ENCODE results near the gene SP2. TPM values are rescaled to one million over a fixed set of nuclear protein-coding genes. Genes with fewer than 3 reads are reported as not detected.

Gene SP2
- total and polyA plus RNA-seq, 2 donors (not counting 1 experiment from before 2014, with no cell fraction given) = 1.5 to 2.6 TPM

- Histone ChIP-seq H3K27me3 (ENCODE audit: control insufficient read depth, insufficient read depth, low read length) (peaks cover 38% of the 10 kb centered on the region), H3K4me1 (ENCODE audit: control insufficient read depth, extremely low read depth, insufficient read depth, low read length) (no peaks in the 10 kb centered on the region), H3K79me2 (ENCODE audit: control insufficient read depth, insufficient read depth, low read length) (no peaks in the 10 kb centered on the region), H3K9me3 (ENCODE audit: control insufficient read depth, insufficient read depth, low read depth, low read length) (no peaks in the 10 kb centered on the region), H3K36me3 (ENCODE audit: control insufficient read depth, insufficient read depth, low read length) (no peaks in the 10 kb centered on the region), H3K4me3 (replicated peaks in 1 of 4; ENCODE audit: control extremely low read depth in 1 of 4, insufficient read depth in 1 of 4, low read depth in 3 of 4, low read length in 4 of 4) (peak overlapping the region in 1 of 4 experiments; percentile 10), H3K27ac (ENCODE audit: insufficient read depth, low read length) (no peak overlapping the region), H4K20me1 (ENCODE audit: control insufficient read depth, extremely low read depth, insufficient read depth, low read length) (no peaks in the 10 kb centered on the region), H3K4me2 (ENCODE audit: extremely low read depth, insufficient read depth, low read length) (peak overlapping the region; percentile 35), H3K9ac (ENCODE audit: insufficient read depth, low read length) (no peak overlapping the region), H2AFZ (ENCODE audit: low read length) (no peak overlapping the region)
- DNase-seq (ENCODE audit: low read depth in 2 of 2) = peak in 1 of 2 donors; percentile 22
- TF ChIP-seq, protein P1, sequence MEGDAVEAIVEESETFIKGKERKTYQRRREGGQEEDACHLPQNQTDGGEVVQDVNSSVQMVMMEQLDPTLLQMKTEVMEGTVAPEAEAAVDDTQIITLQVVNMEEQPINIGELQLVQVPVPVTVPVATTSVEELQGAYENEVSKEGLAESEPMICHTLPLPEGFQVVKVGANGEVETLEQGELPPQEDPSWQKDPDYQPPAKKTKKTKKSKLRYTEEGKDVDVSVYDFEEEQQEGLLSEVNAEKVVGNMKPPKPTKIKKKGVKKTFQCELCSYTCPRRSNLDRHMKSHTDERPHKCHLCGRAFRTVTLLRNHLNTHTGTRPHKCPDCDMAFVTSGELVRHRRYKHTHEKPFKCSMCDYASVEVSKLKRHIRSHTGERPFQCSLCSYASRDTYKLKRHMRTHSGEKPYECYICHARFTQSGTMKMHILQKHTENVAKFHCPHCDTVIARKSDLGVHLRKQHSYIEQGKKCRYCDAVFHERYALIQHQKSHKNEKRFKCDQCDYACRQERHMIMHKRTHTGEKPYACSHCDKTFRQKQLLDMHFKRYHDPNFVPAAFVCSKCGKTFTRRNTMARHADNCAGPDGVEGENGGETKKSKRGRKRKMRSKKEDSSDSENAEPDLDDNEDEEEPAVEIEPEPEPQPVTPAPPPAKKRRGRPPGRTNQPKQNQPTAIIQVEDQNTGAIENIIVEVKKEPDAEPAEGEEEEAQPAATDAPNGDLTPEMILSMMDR (conservative IDR thresholded peaks at IDR 0.05 in 1 of 2, IDR thresholded peaks at IDR 0.05 in 1 of 2; ENCODE audit: low read depth in 1 of 2, low read length in 2 of 2) = no peak
- no peak for TF ChIP-seq EZH2 (IDR thresholded peaks at IDR 0.05; ENCODE audit: low read length, missing control alignments)
Observed at GRCh38 chr17:47872019-47872650, 23.9 kb upstream of the SP2 start.

- Histone ChIP-seq H2AFZ (ENCODE audit: low read length) (no peak overlapping the region), H3K9ac (ENCODE audit: insufficient read depth, low read length) (no peak overlapping the region)
Observed at GRCh38 chr17:47872651-47873161, 23.3 kb upstream of the SP2 start.

More at GRCh38 chr17:47872651-47873161, 23.3 kb upstream of the SP2 start:
- Histone ChIP-seq H3K79me2 (ENCODE audit: control insufficient read depth, insufficient read depth, low read length) (no peaks in the 10 kb centered on the region), H3K36me3 (ENCODE audit: control insufficient read depth, insufficient read depth, low read length) (no peaks in the 10 kb centered on the region), H3K27ac (ENCODE audit: insufficient read depth, low read length) (no peak overlapping the region), H3K4me2 (ENCODE audit: extremely low read depth, insufficient read depth, low read length) (no peak overlapping the region), H3K27me3 (ENCODE audit: control insufficient read depth, insufficient read depth, low read length) (peaks cover 38% of the 10 kb centered on the region), H3K9me3 (ENCODE audit: control insufficient read depth, insufficient read depth, low read depth, low read length) (no peaks in the 10 kb centered on the region), H3K4me3 (replicated peaks in 1 of 4; ENCODE audit: control extremely low read depth in 1 of 4, insufficient read depth in 1 of 4, low read depth in 3 of 4, low read length in 4 of 4) (no peak overlapping the region), H4K20me1 (ENCODE audit: control insufficient read depth, extremely low read depth, insufficient read depth, low read length) (no peaks in the 10 kb centered on the region), H3K4me1 (ENCODE audit: control insufficient read depth, extremely low read depth, insufficient read depth, low read length) (no peaks in the 10 kb centered on the region)
- DNase-seq (ENCODE audit: low read depth in 2 of 2) = peak in 1 of 2 donors; percentile 63
- TF ChIP-seq, protein P1 (conservative IDR thresholded peaks at IDR 0.05 in 1 of 2, IDR thresholded peaks at IDR 0.05 in 1 of 2; ENCODE audit: low read depth in 1 of 2, low read length in 2 of 2) = no peak
- TF ChIP-seq EZH2 (IDR thresholded peaks at IDR 0.05; ENCODE audit: low read length, missing control alignments) = no peak
